Esophagus muscularis mucosa (tissue), 4 donors: ENCODE measurements around the gene CAPS. TPM values are rescaled to one million over a fixed set of nuclear protein-coding genes. Genes with fewer than 3 reads are reported as not detected.

Source experiments
- DNase-seq: peaks from one replicate; pipeline ENCODE4 v3.0.0-alpha.2; 2017; ENCODE audit errors: extremely low spot score
- H3K27ac ChIP-seq, 4 donors: fragments of 200-600 bp; sonication (generic); replicated peaks in 1 of 4; 1 replicate in 3 of 4; 2 replicates in 1 of 4; pipeline ENCODE4 v1.5.1; 2016 to 2019; ENCODE audit warnings: mild to moderate bottlenecking in 1 of 4
- H3K27me3 ChIP-seq, 4 donors: fragments of 200-600 bp; sonication (generic); one replicate each; pipeline versions ENCODE4 v1.5.1 to v1.6.0; 2016 to 2019
- H3K36me3 ChIP-seq, 4 donors: fragments of 200-600 bp; sonication (generic); one replicate each; pipeline ENCODE4 v1.5.1; 2016 to 2019
- H3K4me1 ChIP-seq, 4 donors: fragments of 200-600 bp; sonication (generic); one replicate each; pipeline ENCODE4 v1.5.1; 2016 to 2019
- H3K4me3 ChIP-seq, 4 donors: fragments of 200-600 bp; sonication (generic); 1 replicate in 2 of 4; 2 replicates in 2 of 4; pipeline ENCODE4 v1.5.1; 2016 to 2019; ENCODE audit warnings: mild to moderate bottlenecking in 4 of 4, moderate library complexity in 1 of 4
- H3K9me3 ChIP-seq, 4 donors: fragments of 200-600 bp; sonication (generic); 1 replicate in 3 of 4; 2 replicates in 1 of 4; pipeline ENCODE4 v1.5.1; 2016 to 2019
- CTCF ChIP-seq, 3 experiments: fragments of 200-600 bp in 2 of 3; fragments of 450-650 bp in 1 of 3; sonication (generic) in 2 of 3; IDR thresholded peaks; one replicate each; pipeline ENCODE4 v1.5.1; 2017 to 2019; ENCODE audit warnings: antibody characterized with exemption in 3 of 3, mild to moderate bottlenecking in 2 of 3, moderate library complexity in 1 of 3
- EP300 ChIP-seq: sonication (generic); formaldehyde crosslinking; IDR thresholded peaks from one replicate; pipeline ENCODE4 v1.6.1; 2017; ENCODE audit warnings: antibody characterized with exemption
- POLR2A ChIP-seq: fragments of 450-650 bp; IDR thresholded peaks from one replicate; pipeline ENCODE4 v1.6.1; 2017; ENCODE audit warnings: antibody characterized with exemption, moderate library complexity, mild to moderate bottlenecking, low read depth
- POLR2AphosphoS5 ChIP-seq, 2 donors: sonication (generic); formaldehyde crosslinking; IDR thresholded peaks; one replicate each; pipeline ENCODE4 v1.6.1; 2017; ENCODE audit warnings: antibody characterized with exemption in 2 of 2
- WGBS: methylation state at CpG from one replicate; pipeline ENCODE4 v1.1.5; 2018; 5-methylcytosine and 5-hydroxymethylcytosine counted together
- intact Hi-C: fragments of 100-400 bp; cut with DNase I; formaldehyde crosslinking; loops from one replicate; pipeline ENCODE4 v1.15.1; 2023
- total RNA-seq, 4 donors: library from RNA; depleted of rRNA; stranded (reverse); fragments of >200 nt; gene quantifications; one replicate each; pipeline versions ENCODE4 v1.1.0 to v1.2.1, GENCODE V29; 2016

Gene CAPS
- total RNA-seq, 4 donors from 2014 or later = 5.5 to 16.1 (median 15.2) TPM

DNA sequence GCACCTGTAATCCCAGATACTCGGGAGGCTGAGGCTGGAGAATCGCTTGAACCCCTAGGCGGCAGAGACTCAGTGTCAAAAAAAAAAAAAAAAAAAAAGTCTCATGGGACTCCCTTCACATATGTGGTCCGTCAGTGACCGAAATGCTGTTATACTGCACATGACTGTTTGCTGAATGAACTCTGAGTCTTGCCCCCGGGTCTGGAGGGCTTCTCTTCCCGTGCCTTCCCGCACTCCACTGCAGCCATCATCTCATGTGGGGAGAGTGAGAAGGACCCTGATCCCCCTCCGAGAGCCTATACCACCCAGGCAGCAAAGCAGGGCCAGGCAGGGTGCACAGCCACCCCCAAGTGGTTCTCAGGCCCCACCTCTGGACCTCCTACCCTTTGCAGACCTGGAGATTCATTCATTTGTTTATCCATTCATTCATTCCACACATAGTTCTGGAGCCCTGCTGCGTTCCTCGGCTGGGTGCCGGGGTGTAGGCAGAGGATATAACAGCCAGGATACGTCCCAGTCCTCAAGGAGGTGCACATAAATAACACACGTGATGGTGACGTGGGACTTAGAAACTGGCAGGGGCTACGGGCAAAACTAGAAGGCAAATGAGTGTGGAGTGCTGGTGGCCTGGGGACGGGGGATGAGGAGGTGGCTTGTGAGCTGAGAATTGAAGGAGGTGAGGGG, 24.6 kb upstream of the CAPS start:
- peak overlapping the region; percentile 75 to 80 (median 78) for H3K27ac ChIP-seq
- peaks cover 0 to 5% (median 3%) of the 10 kb centered on the region in 4 donors for H3K36me3 ChIP-seq
- TF ChIP-seq POLR2A (no peak), POLR2AphosphoS5 (IDR thresholded peaks at IDR 0.05) (peak; percentile 66 to 75), EP300 (no peak), CTCF (IDR thresholded peaks at IDR 0.05) (no peak)
- DNase-seq = no peak
- no peaks in the 10 kb centered on the region for H3K9me3 ChIP-seq
- H3K4me3 ChIP-seq = no peak overlapping the region
- intact Hi-C loops = no loop called here
- peaks cover 11 to 45% (median 39%) of the 10 kb centered on the region in 4 donors for H3K4me1 ChIP-seq
- WGBS = 39% methylated on average over 17 of the region's 17 CpGs
- peaks cover 0 to 4% (median 0%) of the 10 kb centered on the region in 4 donors for H3K27me3 ChIP-seq

GRCh38 chr19:5890099-5890498, 24.0 kb upstream of the CAPS start:
- Histone ChIP-seq H3K27me3 (peaks cover 0 to 4% (median 0%) of the 10 kb centered on the region in 4 donors), H3K9me3 (no peaks in the 10 kb centered on the region), H3K27ac (peak overlapping the region; percentile 75 to 80 (median 78)), H3K4me1 (peaks cover 17 to 43% (median 38%) of the 10 kb centered on the region in 4 donors), H3K4me3 (no peak overlapping the region), H3K36me3 (peaks cover 6 to 12% (median 9%) of the 10 kb centered on the region in 4 donors)
- intact Hi-C loops = loop anchor here (5.0 kb wide), 1 partner anchor 63 kb away; no protein-coding TSS in a partner anchor
- 66% methylated on average over 10 of the region's 10 CpGs for WGBS
- DNase-seq = no peak
- TF ChIP-seq EP300 (no peak), POLR2A (no peak), CTCF (IDR thresholded peaks at IDR 0.05) (no peak), POLR2AphosphoS5 (IDR thresholded peaks at IDR 0.05) (no peak)

- peak overlapping the region in 1 of 4 donors; percentile 79 for H3K27ac ChIP-seq
- TF ChIP-seq POLR2A = no peak
- no peak for TF ChIP-seq POLR2AphosphoS5 (IDR thresholded peaks at IDR 0.05)
- TF ChIP-seq EP300 = no peak
- no peak for TF ChIP-seq CTCF (IDR thresholded peaks at IDR 0.05)
- no peaks in the 10 kb centered on the region for H3K9me3 ChIP-seq
- H3K4me1 ChIP-seq = peaks cover 24 to 43% (median 38%) of the 10 kb centered on the region in 4 donors
- intact Hi-C loops = loop anchor here (5.0 kb wide), 1 partner anchor 64 kb away; no protein-coding TSS in a partner anchor
- H3K27me3 ChIP-seq = peaks cover 0 to 4% (median 0%) of the 10 kb centered on the region in 4 donors
- DNase-seq = no peak
- 70% methylated on average over 3 of the region's 4 CpGs for WGBS
- peaks cover 20 to 26% (median 24%) of the 10 kb centered on the region in 4 donors for H3K36me3 ChIP-seq
- H3K4me3 ChIP-seq = no peak overlapping the region
Observed at GRCh38 chr19:5891572-5891937, 22.5 kb upstream of the CAPS start.

DNA sequence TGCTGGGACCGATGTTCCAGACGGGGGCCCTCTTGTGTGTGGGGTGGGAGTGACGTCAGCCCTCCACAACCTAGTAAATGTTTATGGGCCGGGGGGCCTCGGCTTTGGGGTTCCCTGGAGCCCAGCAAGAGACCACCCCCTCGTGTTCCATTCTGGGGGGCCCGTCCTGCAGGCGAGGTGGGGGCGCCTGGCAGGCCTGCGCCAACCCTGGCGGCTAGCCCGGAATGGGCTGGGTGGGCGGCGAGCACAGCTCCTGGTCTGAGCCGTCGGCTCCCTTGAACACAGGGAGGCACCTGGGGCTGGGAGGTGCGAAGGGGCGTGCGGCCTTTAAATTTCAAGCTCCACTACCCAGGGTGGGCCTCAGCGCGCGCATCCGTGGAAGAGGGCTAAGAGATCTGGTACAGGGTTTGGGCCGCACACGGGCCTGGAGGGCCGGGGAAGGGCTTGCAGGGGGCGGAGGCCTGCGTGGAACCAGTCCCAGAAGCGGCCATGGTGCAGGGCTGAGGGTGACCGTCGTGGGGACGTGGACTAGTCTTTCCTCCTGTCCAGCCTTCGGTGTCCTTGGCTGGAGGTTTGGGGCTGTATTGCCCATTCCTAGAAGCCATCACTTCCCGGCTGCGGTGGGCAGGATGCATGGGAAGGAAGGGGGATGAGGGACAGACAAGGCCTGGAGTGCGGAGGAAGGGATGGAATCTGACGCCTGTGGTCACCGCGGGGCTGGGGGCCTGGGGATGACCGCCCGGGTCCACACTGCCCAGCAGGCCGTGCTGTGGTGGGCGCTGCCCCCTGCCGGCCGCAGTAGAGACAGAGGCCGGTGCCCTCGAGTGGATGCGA, 21.9 kb upstream of the CAPS start:
- peak overlapping the region in 2 of 4 donors; percentile 10 to 79 for H3K27ac ChIP-seq
- H3K36me3 ChIP-seq = peaks cover 24 to 32% (median 28%) of the 10 kb centered on the region in 4 donors
- no peak for DNase-seq
- intact Hi-C loops = loop anchor here (1.0 to 5.0 kb wide), 2 partner anchors 65 to 88 kb away; no protein-coding TSS in a partner anchor
- TF ChIP-seq CTCF (IDR thresholded peaks at IDR 0.05) (peak; percentile 79 to 87 (median 85)), POLR2A (no peak), EP300 (no peak), POLR2AphosphoS5 (IDR thresholded peaks at IDR 0.05) (peak; percentile 49 to 55)
- H3K27me3 ChIP-seq = peaks cover 0 to 4% (median 0%) of the 10 kb centered on the region in 4 donors
- H3K4me1 ChIP-seq = peaks cover 24 to 45% (median 38%) of the 10 kb centered on the region in 4 donors
- H3K9me3 ChIP-seq = no peaks in the 10 kb centered on the region
- no peak overlapping the region for H3K4me3 ChIP-seq
- WGBS = 30% methylated on average over 11 of the region's 48 CpGs
